H9 (cell line): ENCODE results near the gene NR5A1. TPM values are rescaled to one million over a fixed set of nuclear protein-coding genes. Genes with fewer than 3 reads are reported as not detected.

Experiments
- DNase-seq: peaks from one replicate; pipeline ENCODE4 v3.0.0-alpha.2; 2017
- H2AFZ ChIP-seq: one replicate; pipeline ENCODE4 v1.6.1; 2013; ENCODE audit warnings: mild to moderate bottlenecking, low read length, control low read depth, moderate library complexity
- H2AK5ac ChIP-seq: 2 replicates; pipeline ENCODE4 v1.6.1; 2013; ENCODE audit warnings: low read length, control low read depth, mixed read lengths; ENCODE audit not compliant: insufficient read length
- H2BK120ac ChIP-seq: one replicate; pipeline ENCODE4 v1.6.1; 2013; ENCODE audit warnings: low read depth, mild to moderate bottlenecking, low read length, control low read depth, inconsistent platforms; ENCODE audit not compliant: poor library complexity, severe bottlenecking
- H2BK12ac ChIP-seq: 2 replicates; pipeline ENCODE4 v1.6.1; 2013; ENCODE audit warnings: low read length, control low read depth, mixed read lengths, low read depth; ENCODE audit not compliant: insufficient read length
- H2BK15ac ChIP-seq: 2 replicates; pipeline ENCODE4 v1.6.1; 2013; ENCODE audit warnings: low read depth, low read length, control low read depth
- H2BK20ac ChIP-seq: one replicate; pipeline ENCODE4 v1.6.1; 2013; ENCODE audit warnings: low read depth, mild to moderate bottlenecking, low read length, control low read depth, inconsistent platforms; ENCODE audit not compliant: poor library complexity, severe bottlenecking
- H2BK5ac ChIP-seq: 2 replicates; pipeline ENCODE4 v1.6.1; 2013; ENCODE audit warnings: low read length, control low read depth, mixed read lengths; ENCODE audit not compliant: insufficient read length
- H3K14ac ChIP-seq: 2 replicates; pipeline ENCODE4 v1.6.1; 2013; ENCODE audit warnings: low read length, control low read depth; ENCODE audit not compliant: insufficient read depth
- H3K18ac ChIP-seq: 2 replicates; pipeline ENCODE4 v1.6.1; 2013; ENCODE audit warnings: low read depth, mild to moderate bottlenecking, mixed read lengths, low read length, control low read depth; ENCODE audit not compliant: insufficient read length
- H3K23ac ChIP-seq: 2 replicates; pipeline ENCODE4 v1.6.1; 2013; ENCODE audit warnings: low read length, control low read depth, mixed read lengths, low read depth; ENCODE audit not compliant: insufficient read length
- H3K23me2 ChIP-seq: 2 replicates; pipeline ENCODE4 v1.6.1; 2013; ENCODE audit warnings: low read depth, mild to moderate bottlenecking, mixed read lengths, low read length, control low read depth; ENCODE audit not compliant: insufficient read length, poor library complexity, severe bottlenecking
- H3K27ac ChIP-seq: 2 replicates; pipeline ENCODE4 v1.5.1; 2013; ENCODE audit warnings: low read length, control low read depth, mixed read lengths, low read depth; ENCODE audit not compliant: insufficient read length
- H3K27me3 ChIP-seq: 2 replicates; pipeline ENCODE4 v1.6.1; 2013; ENCODE audit warnings: low read length, control low read depth, inconsistent platforms; ENCODE audit not compliant: insufficient read depth
- H3K4ac ChIP-seq: 2 replicates; pipeline ENCODE4 v1.6.1; 2013; ENCODE audit warnings: low read depth, mild to moderate bottlenecking, control low read depth, inconsistent platforms, low read length, moderate library complexity
- H3K4me1 ChIP-seq: 2 replicates; pipeline ENCODE4 v1.6.1; 2013; ENCODE audit warnings: low read length, control low read depth, inconsistent platforms; ENCODE audit not compliant: insufficient read depth
- H3K4me2 ChIP-seq: 2 replicates; pipeline ENCODE4 v1.6.1; 2013; ENCODE audit warnings: low read length, control low read depth, mixed read lengths; ENCODE audit not compliant: insufficient read length, insufficient read depth
- H3K56ac ChIP-seq: 2 replicates; pipeline ENCODE4 v1.6.1; 2013; ENCODE audit warnings: low read depth, mild to moderate bottlenecking, mixed read lengths, low read length, control low read depth; ENCODE audit not compliant: insufficient read length
- H3K79me1 ChIP-seq: 2 replicates; pipeline ENCODE4 v1.6.1; 2013; ENCODE audit warnings: low read depth, mild to moderate bottlenecking, moderate library complexity, low read length, control low read depth, inconsistent platforms; ENCODE audit not compliant: insufficient read depth, poor library complexity, severe bottlenecking
- H3K79me2 ChIP-seq: 2 replicates; pipeline ENCODE4 v1.6.1; 2013; ENCODE audit warnings: low read length, control low read depth, inconsistent platforms; ENCODE audit not compliant: insufficient read depth
- H3K9ac ChIP-seq: 2 replicates; pipeline ENCODE4 v1.6.1; 2013; ENCODE audit warnings: low read length, control low read depth, mixed read lengths; ENCODE audit not compliant: insufficient read length; ENCODE audit errors: extremely low read depth
- H3K9me3 ChIP-seq: one replicate; pipeline ENCODE4 v1.6.1; 2013; ENCODE audit warnings: low read depth, low read length, inconsistent platforms; ENCODE audit not compliant: control insufficient read depth
- H3T11ph ChIP-seq: one replicate; pipeline ENCODE4 v1.6.1; 2013; ENCODE audit warnings: mild to moderate bottlenecking, low read length, control low read depth, inconsistent platforms
- H4K20me1 ChIP-seq: one replicate; pipeline ENCODE4 v1.6.1; 2013; ENCODE audit not compliant: control insufficient read depth, insufficient read length, insufficient read depth
- H4K5ac ChIP-seq: 2 replicates; pipeline ENCODE4 v1.6.1; 2013; ENCODE audit warnings: low read depth, mild to moderate bottlenecking, mixed read lengths, low read length, control low read depth; ENCODE audit not compliant: insufficient read length
- H4K8ac ChIP-seq: replicated peaks from 2 replicates; pipeline ENCODE4 v1.6.1; 2013; ENCODE audit warnings: low read length, control low read depth, mixed read lengths, low read depth; ENCODE audit not compliant: insufficient read length
- H4K91ac ChIP-seq: 2 replicates; pipeline ENCODE4 v1.6.1; 2013; ENCODE audit warnings: low read depth, mild to moderate bottlenecking, moderate library complexity, mixed read lengths, low read length, control low read depth; ENCODE audit not compliant: insufficient read length
- H3K27ac Mint-ChIP-seq, 3 experiments: 2 replicates in 2 of 3; 3 replicates in 1 of 3; pipeline ENCODE4 v1.8.0; 2020 to 2021; ENCODE audit warnings: mixed read lengths in 3 of 3, mild to moderate bottlenecking in 1 of 3, moderate library complexity in 1 of 3
- H3K27me3 Mint-ChIP-seq: 2 replicates; pipeline ENCODE4 v1.8.0; 2021; ENCODE audit warnings: low read depth, mild to moderate bottlenecking, moderate library complexity, mixed read lengths
- H3K36me3 Mint-ChIP-seq, 3 experiments: 2 replicates in 2 of 3; 3 replicates in 1 of 3; pipeline ENCODE4 v1.8.0; 2020 to 2021; ENCODE audit warnings: low read depth in 3 of 3, mixed read lengths in 3 of 3; ENCODE audit not compliant: insufficient read depth in 1 of 3
- H3K4me1 Mint-ChIP-seq, 2 experiments: 2 replicates each; pipeline ENCODE4 v1.8.0; 2020; ENCODE audit warnings: mixed read lengths in 2 of 2
- H3K4me3 Mint-ChIP-seq, 2 experiments: 2 replicates in 1 of 2; 3 replicates in 1 of 2; pipeline ENCODE4 v1.8.0; 2020 to 2021; ENCODE audit warnings: mild to moderate bottlenecking in 2 of 2, mixed read lengths in 2 of 2, moderate library complexity in 1 of 2
- H3K9me3 Mint-ChIP-seq, 2 experiments: 2 replicates in 1 of 2; 3 replicates in 1 of 2; pipeline ENCODE4 v1.8.0; 2020; ENCODE audit warnings: mild to moderate bottlenecking in 2 of 2, mixed read lengths in 2 of 2, moderate library complexity in 1 of 2
- WGBS: extraction: QIAGEN DNeasy Blood & Tissue Kit; methylation state at CpG from one replicate; pipeline ENCODE4 v1.1.7; 2013; ENCODE audit warnings: missing lambda C conversion rate, low lambda C conversion rate, mixed read lengths; ENCODE audit not compliant: insufficient read length; ENCODE audit errors: extremely low coverage; 5-methylcytosine and 5-hydroxymethylcytosine counted together
- total RNA-seq: library from RNA; stranded (reverse); gene quantifications from 2 replicates; pipeline ENCODE4 v1.2.1, GENCODE V29; 2021
- TF ChIP-seq, protein P1 (sequence below): fragments of 200-600 bp; sonication (generic); conservative IDR thresholded peaks from 3 replicates; pipeline ENCODE4 v1.8.0; 2021; ENCODE audit warnings: antibody characterized with exemption, mild to moderate bottlenecking

Gene NR5A1
- total RNA-seq, 1 experiment from 2014 or later = 0.37 TPM

DNA sequence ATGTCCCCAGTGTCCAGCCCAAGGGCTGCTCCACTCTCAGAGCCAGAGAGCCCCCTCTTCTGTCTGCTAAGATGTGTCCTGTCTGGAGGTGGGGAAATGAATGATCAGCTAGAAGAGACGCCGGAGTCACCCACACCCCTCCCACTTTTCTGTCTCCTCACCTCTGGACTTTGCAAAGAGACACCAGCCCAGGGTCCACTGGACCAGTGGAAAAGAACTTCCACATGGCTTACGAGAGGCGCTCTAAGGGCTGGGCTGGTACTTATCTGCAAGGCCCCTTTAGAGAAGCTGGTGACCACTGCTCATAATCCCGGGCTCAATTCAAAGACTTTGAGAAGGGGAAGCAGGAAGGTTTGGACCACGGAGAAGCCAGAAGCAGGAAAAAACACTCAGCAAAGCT, 9.2 kb downstream of the NR5A1 start:
- no peak overlapping the region for H3T11ph ChIP-seq
- H2AFZ ChIP-seq = no peak overlapping the region

More for the DNA sequence above, 9.2 kb downstream of the NR5A1 start:
- no peaks in the 10 kb centered on the region for H3K9me3 Mint-ChIP-seq
- Histone ChIP-seq H3K18ac (no peak overlapping the region), H2BK12ac (no peak overlapping the region), H2BK15ac (no peak overlapping the region), H3K23ac (no peak overlapping the region), H3K9ac (no peak overlapping the region), H3K27me3 (peaks cover 13% of the 10 kb centered on the region), H3K56ac (no peak overlapping the region), H4K5ac (no peak overlapping the region), H3K23me2 (no peaks in the 10 kb centered on the region), H3K14ac (no peak overlapping the region), H3K4ac (no peak overlapping the region), H4K20me1 (no peaks in the 10 kb centered on the region), H3K9me3 (no peaks in the 10 kb centered on the region), H2BK20ac (no peak overlapping the region), H3K79me1 (no peaks in the 10 kb centered on the region), H3K4me1 (no peaks in the 10 kb centered on the region), H2AK5ac (no peak overlapping the region), H2BK120ac (no peak overlapping the region), H4K8ac (no peak overlapping the region), H2BK5ac (no peak overlapping the region), H3K27ac (no peak overlapping the region), H3K4me2 (no peak overlapping the region), H3K79me2 (no peaks in the 10 kb centered on the region), H4K91ac (no peak overlapping the region)
- H3K36me3 Mint-ChIP-seq = no peaks in the 10 kb centered on the region
- H3K4me1 Mint-ChIP-seq = peaks cover 0 to 25% of the 10 kb centered on the region in 2 experiments; a peak in 2 of 4 replicates
- DNase-seq = no peak
- TF ChIP-seq, protein P1, sequence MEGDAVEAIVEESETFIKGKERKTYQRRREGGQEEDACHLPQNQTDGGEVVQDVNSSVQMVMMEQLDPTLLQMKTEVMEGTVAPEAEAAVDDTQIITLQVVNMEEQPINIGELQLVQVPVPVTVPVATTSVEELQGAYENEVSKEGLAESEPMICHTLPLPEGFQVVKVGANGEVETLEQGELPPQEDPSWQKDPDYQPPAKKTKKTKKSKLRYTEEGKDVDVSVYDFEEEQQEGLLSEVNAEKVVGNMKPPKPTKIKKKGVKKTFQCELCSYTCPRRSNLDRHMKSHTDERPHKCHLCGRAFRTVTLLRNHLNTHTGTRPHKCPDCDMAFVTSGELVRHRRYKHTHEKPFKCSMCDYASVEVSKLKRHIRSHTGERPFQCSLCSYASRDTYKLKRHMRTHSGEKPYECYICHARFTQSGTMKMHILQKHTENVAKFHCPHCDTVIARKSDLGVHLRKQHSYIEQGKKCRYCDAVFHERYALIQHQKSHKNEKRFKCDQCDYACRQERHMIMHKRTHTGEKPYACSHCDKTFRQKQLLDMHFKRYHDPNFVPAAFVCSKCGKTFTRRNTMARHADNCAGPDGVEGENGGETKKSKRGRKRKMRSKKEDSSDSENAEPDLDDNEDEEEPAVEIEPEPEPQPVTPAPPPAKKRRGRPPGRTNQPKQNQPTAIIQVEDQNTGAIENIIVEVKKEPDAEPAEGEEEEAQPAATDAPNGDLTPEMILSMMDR = no peak
- no CpG with 5 or more reads among the region's 6 CpGs for WGBS
- H3K4me3 Mint-ChIP-seq = no peak overlapping the region; a peak in 1 of 5 replicates
- H3K27ac Mint-ChIP-seq = peak overlapping the region in 1 of 3 experiments; percentile 67; a peak in 1 of 7 replicates
- peaks cover 46% of the 10 kb centered on the region for H3K27me3 Mint-ChIP-seq
